Endothelial cell of umbilical vein (primary cell): Measurements from ENCODE around the gene TRIM67. TPM values are rescaled to one million over a fixed set of nuclear protein-coding genes. Genes with fewer than 3 reads are reported as not detected.

Experiments
- BruUV-seq: library from RNA; stranded (reverse); fragments of 400-500 nt; replicated peaks from 2 replicates; lab custom pipeline; 2021; lab: Mats Ljungman, UMichigan
- CTCF ChIA-PET: fragments of 300-600, 350-600 bp; sonication (Branson Sonifier 250); formaldehyde crosslinking; loops from one replicate; lab custom pipeline; 2021; ENCODE audit warnings: antibody characterized with exemption, inconsistent platforms; lab: Charles Lee
- POLR2A ChIA-PET: fragments of 300-600, 350-600 bp; sonication (Branson Sonifier 250); formaldehyde crosslinking; loops from one replicate; lab custom pipeline; 2021; ENCODE audit warnings: antibody characterized with exemption, inconsistent platforms; lab: Charles Lee
- DNase-seq: peaks from one replicate; pipeline ENCODE4 v3.0.0-alpha.2; 2011; ENCODE audit warnings: low read depth, low spot score
- FAIRE-seq: peaks from 2 replicates; lab custom pipeline; 2011; peaks lifted over from hg19 to GRCh38; lab: Jason Lieb, UNC
- H2AFZ ChIP-seq: 2 replicates; pipeline ENCODE4 v1.6.0; 2012; ENCODE audit warnings: low read depth, low read length, control low read depth, inconsistent platforms
- H3K27ac ChIP-seq: 2 replicates; pipeline ENCODE4 v1.5.1; 2011; ENCODE audit warnings: low read depth, mild to moderate bottlenecking, control low read depth, low read length, moderate library complexity; ENCODE audit not compliant: insufficient read depth
- H3K27me3 ChIP-seq, 2 experiments: 2 replicates each; pipeline versions ENCODE4 v1.6.0 to v1.6.1; 2011; ENCODE audit warnings: low read length in 2 of 2, mixed read lengths in 1 of 2; ENCODE audit not compliant: control insufficient read depth in 2 of 2, insufficient read depth in 2 of 2
- H3K36me3 ChIP-seq, 2 experiments: 2 replicates in 1 of 2; 3 replicates in 1 of 2; pipeline ENCODE4 v1.5.1; 2011; ENCODE audit warnings: low read length in 2 of 2, mild to moderate bottlenecking in 1 of 2, moderate library complexity in 1 of 2; ENCODE audit not compliant: control insufficient read depth in 2 of 2, insufficient read depth in 2 of 2; ENCODE audit errors: extremely low read depth in 1 of 2
- H3K4me1 ChIP-seq: 3 replicates; pipeline ENCODE4 v1.5.1; 2011; ENCODE audit warnings: mild to moderate bottlenecking, low read length; ENCODE audit not compliant: control insufficient read depth, insufficient read depth; ENCODE audit errors: extremely low read depth
- H3K4me2 ChIP-seq: 2 replicates; pipeline ENCODE4 v1.6.1; 2011; ENCODE audit warnings: low read length, control low read depth, mixed read lengths; ENCODE audit not compliant: insufficient read depth
- H3K4me3 ChIP-seq, 3 experiments: fragments of 200-600 bp in 1 of 3; sonication (generic), shearing (Covaris generic) in 1 of 3; replicated peaks in 1 of 3; 2 replicates each; pipeline ENCODE4 v1.5.1; 2011 to 2016; ENCODE audit warnings: control low read depth in 3 of 3, low read length in 3 of 3, mild to moderate bottlenecking in 2 of 3, inconsistent platforms in 1 of 3, low read depth in 1 of 3, moderate library complexity in 1 of 3; ENCODE audit not compliant: insufficient read depth in 1 of 3
- H3K79me2 ChIP-seq: 2 replicates; pipeline ENCODE4 v1.6.0; 2012; ENCODE audit warnings: low read length, inconsistent platforms; ENCODE audit not compliant: control insufficient read depth, insufficient read depth
- H3K9ac ChIP-seq: replicated peaks from 2 replicates; pipeline ENCODE3; 2011; ENCODE audit warnings: low read length, control low read depth; ENCODE audit not compliant: insufficient read depth; ENCODE audit errors: extremely low read depth
- H3K9me1 ChIP-seq: replicated peaks from 3 replicates; pipeline ENCODE4 v1.6.0; 2011; ENCODE audit warnings: mild to moderate bottlenecking, low read length; ENCODE audit not compliant: control insufficient read depth, insufficient read depth; ENCODE audit errors: extremely low read depth
- H3K9me3 ChIP-seq: replicated peaks from 2 replicates; pipeline ENCODE4 v1.5.1; 2012; ENCODE audit warnings: low read length, inconsistent platforms; ENCODE audit not compliant: control insufficient read depth, insufficient read depth
- H4K20me1 ChIP-seq: replicated peaks from 2 replicates; pipeline ENCODE3; 2011; ENCODE audit warnings: mild to moderate bottlenecking, low read length; ENCODE audit not compliant: control insufficient read depth, insufficient read depth; ENCODE audit errors: extremely low read depth
- CTCF ChIP-seq, 2 donors: IDR thresholded peaks; 1 replicate in 1 of 2; 2 replicates in 1 of 2; pipeline ENCODE4 v1.5.1; 2011; ENCODE audit warnings: low read length in 2 of 2, mild to moderate bottlenecking in 2 of 2, moderate library complexity in 2 of 2, control low read depth in 1 of 2, inconsistent platforms in 1 of 2, low read depth in 1 of 2; ENCODE audit not compliant: insufficient read depth in 1 of 2; ENCODE audit errors: extremely low read depth in 1 of 2
- EZH2 ChIP-seq: IDR thresholded peaks from 2 replicates; pipeline ENCODE4 v1.6.1; 2012; ENCODE audit warnings: borderline replicate concordance, low read depth, mild to moderate bottlenecking, moderate library complexity, low read length, inconsistent platforms; ENCODE audit not compliant: severe bottlenecking
- MAX ChIP-seq: IDR thresholded peaks from 2 replicates; pipeline ENCODE4 v1.6.1; 2011; ENCODE audit not compliant: insufficient read depth, insufficient read length
- MYC ChIP-seq: IDR thresholded peaks from one replicate; pipeline ENCODE4 v1.6.1; 2011; ENCODE audit warnings: mild to moderate bottlenecking, low read depth, low read length
- POLR2A ChIP-seq: IDR thresholded peaks from 2 replicates; pipeline ENCODE4 v1.6.1; 2012; ENCODE audit warnings: low read depth, mild to moderate bottlenecking, control low read depth, low read length
- POLR2AphosphoS5 ChIP-seq: IDR thresholded peaks from 2 replicates; pipeline ENCODE4 v1.6.1; 2012; ENCODE audit warnings: low read depth, mild to moderate bottlenecking, control low read depth, low read length, moderate library complexity; ENCODE audit not compliant: insufficient read depth
- dilution Hi-C: fragments of 300-500 bp; cut with MboI; formaldehyde crosslinking; loops from one replicate; pipeline ENCODE4 v1.15.0; 2019; ENCODE audit warnings: low sequenced_read_pairs; ENCODE audit not compliant: extremely low pct_ligation_motif_present
- intact Hi-C: fragments of 100-400 bp; cut with micrococcal nuclease; formaldehyde crosslinking; loops from one replicate; pipeline ENCODE4 v1.10.0; 2022
- polyA plus RNA-seq, 4 experiments: library from polyadenylated mRNA; depleted of rRNA in 3 of 4; stranded (reverse) in 3 of 4; unstranded in 1 of 4; fragments of >200 nt; gene quantifications; 2 replicates each; pipeline versions ENCODE4 v1.2.1 to v1.2.3, GENCODE V29; 2011 to 2012; ENCODE audit warnings: missing spikeins in 1 of 4
- total RNA-seq: library from RNA; stranded (reverse); gene quantifications from 2 replicates; pipeline ENCODE4 v1.2.3, GENCODE V29; 2021

Gene TRIM67
- total and polyA plus RNA-seq, 2 donors (not counting 3 experiments of a cell fraction or from before 2014, with no cell fraction given) = not detected

- no peak overlapping the region for H3K4me2 ChIP-seq
- BruUV-seq = no TSS peak
- no peak overlapping the region for H3K27ac ChIP-seq
- peaks cover 1 to 3% of the 10 kb centered on the region in 2 experiments for H3K27me3 ChIP-seq
- dilution Hi-C loops = no loop called here
- H3K9ac ChIP-seq = no peak overlapping the region
- H2AFZ ChIP-seq = no peak overlapping the region
- TF ChIP-seq MAX = no peak
- TF ChIP-seq EZH2 = no peak
- H3K9me1 ChIP-seq = no peaks in the 10 kb centered on the region
- no peaks in the 10 kb centered on the region for H4K20me1 ChIP-seq
- FAIRE-seq = peak; percentile 67
- H3K9me3 ChIP-seq = no peaks in the 10 kb centered on the region
- H3K4me3 ChIP-seq = no peak overlapping the region
- H3K36me3 ChIP-seq = no peaks in the 10 kb centered on the region
- POLR2A ChIA-PET = no interaction called here
- peak; percentile 72 for DNase-seq
- CTCF ChIA-PET = interaction anchor here (0.9 kb wide), 1 partner anchor 101 kb away, joined by 3 read pairs; no protein-coding TSS in a partner anchor
- intact Hi-C loops = no loop called here
- H3K4me1 ChIP-seq = no peaks in the 10 kb centered on the region
- H3K79me2 ChIP-seq = no peaks in the 10 kb centered on the region
Observed at GRCh38 chr1:231192620-231193163, 30.8 kb downstream of the TRIM67 start.

GRCh38 chr1:231193710-231194340, 32.0 kb downstream of the TRIM67 start:
- H2AFZ ChIP-seq = no peak overlapping the region
- no peaks in the 10 kb centered on the region for H3K9me1 ChIP-seq
- H4K20me1 ChIP-seq = no peaks in the 10 kb centered on the region
- no peak overlapping the region for H3K4me3 ChIP-seq
- BruUV-seq = no TSS peak
- intact Hi-C loops (no loop called here), dilution Hi-C loops (no loop called here)
- H3K79me2 ChIP-seq = no peaks in the 10 kb centered on the region
- no peak overlapping the region for H3K9ac ChIP-seq
- peaks cover 1 to 3% of the 10 kb centered on the region in 2 experiments for H3K27me3 ChIP-seq
- H3K27ac ChIP-seq = no peak overlapping the region
- DNase-seq (no peak), FAIRE-seq (no peak)
- H3K4me1 ChIP-seq = no peaks in the 10 kb centered on the region
- POLR2A ChIA-PET = no interaction called here
- H3K9me3 ChIP-seq = no peaks in the 10 kb centered on the region
- H3K36me3 ChIP-seq = no peaks in the 10 kb centered on the region
- TF ChIP-seq POLR2AphosphoS5 = no peak
- no peak for TF ChIP-seq MAX
- no peak for TF ChIP-seq POLR2A
- TF ChIP-seq EZH2 = no peak
- TF ChIP-seq MYC = no peak
- TF ChIP-seq CTCF (IDR thresholded peaks at IDR 0.05; ENCODE audit: extremely low read depth in 1 of 2, insufficient read depth in 1 of 2, low read depth in 1 of 2, low read length in 2 of 2) = no peak
- H3K4me2 ChIP-seq = no peak overlapping the region
- CTCF ChIA-PET = interaction anchor here (0.6 kb wide), 1 partner anchor 159 kb away, joined by 3 read pairs; no protein-coding TSS in a partner anchor
